Mesangial cell (primary cell): ENCODE data around the gene IFITM2. TPM values are rescaled to one million over a fixed set of nuclear protein-coding genes. Genes with fewer than 3 reads are reported as not detected.

ENCODE experiments used
- total RNA-seq: library from RNA; depleted of rRNA; stranded (reverse); fragments of >200 nt; gene quantifications from 2 replicates; pipeline ENCODE4 v1.2.3, GENCODE V29; 2015

IFITM2 gene
- total RNA-seq = 141 and 628 TPM in 2 replicates

DNA sequence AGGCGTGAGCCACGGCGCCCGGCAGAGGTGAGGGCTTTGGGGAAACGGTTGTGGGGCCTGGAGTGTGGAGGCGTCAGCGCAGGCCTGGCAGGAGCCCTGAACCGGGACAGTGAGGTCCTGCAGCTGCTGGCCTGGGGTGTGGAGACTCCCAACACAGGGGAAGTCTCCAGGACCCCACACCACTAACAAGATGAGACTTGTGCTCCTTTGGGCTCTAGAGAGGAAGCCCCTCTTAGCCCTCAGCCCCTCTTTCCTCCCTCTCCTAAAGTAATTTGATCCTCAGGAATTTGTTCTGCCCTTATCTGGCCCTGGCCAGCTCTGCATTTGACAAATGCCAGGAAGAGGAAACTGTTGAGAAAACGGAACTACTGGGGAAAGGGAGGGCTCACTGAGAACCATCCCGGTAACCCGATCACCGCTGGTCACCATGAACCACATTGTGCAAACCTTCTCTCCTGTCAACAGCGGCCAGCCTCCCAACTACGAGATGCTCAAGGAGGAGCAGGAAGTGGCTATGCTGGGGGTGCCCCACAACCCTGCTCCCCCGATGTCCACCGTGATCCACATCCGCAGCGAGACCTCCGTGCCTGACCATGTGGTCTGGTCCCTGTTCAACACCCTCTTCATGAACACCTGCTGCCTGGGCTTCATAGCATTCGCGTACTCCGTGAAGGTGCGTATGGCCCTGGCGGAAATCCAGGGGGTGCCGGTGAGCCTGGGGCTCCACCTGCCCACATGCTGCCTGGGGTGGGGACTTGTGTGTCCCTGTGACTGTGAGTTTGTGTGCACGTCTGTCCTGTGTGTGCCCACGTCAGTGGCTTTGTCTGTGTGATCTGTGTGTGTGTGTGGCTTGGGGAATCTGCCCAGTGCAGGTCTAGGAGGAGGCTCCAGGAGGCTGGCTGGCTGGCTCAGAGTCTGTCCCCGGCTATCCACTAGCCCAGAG, at the start of gene IFITM2:
Gene IFITM2, plus strand, starts transcription at position 51 of the 943 bp plus-strand sequence. Its CDS starts 377 bp downstream, at position 428.

DNA sequence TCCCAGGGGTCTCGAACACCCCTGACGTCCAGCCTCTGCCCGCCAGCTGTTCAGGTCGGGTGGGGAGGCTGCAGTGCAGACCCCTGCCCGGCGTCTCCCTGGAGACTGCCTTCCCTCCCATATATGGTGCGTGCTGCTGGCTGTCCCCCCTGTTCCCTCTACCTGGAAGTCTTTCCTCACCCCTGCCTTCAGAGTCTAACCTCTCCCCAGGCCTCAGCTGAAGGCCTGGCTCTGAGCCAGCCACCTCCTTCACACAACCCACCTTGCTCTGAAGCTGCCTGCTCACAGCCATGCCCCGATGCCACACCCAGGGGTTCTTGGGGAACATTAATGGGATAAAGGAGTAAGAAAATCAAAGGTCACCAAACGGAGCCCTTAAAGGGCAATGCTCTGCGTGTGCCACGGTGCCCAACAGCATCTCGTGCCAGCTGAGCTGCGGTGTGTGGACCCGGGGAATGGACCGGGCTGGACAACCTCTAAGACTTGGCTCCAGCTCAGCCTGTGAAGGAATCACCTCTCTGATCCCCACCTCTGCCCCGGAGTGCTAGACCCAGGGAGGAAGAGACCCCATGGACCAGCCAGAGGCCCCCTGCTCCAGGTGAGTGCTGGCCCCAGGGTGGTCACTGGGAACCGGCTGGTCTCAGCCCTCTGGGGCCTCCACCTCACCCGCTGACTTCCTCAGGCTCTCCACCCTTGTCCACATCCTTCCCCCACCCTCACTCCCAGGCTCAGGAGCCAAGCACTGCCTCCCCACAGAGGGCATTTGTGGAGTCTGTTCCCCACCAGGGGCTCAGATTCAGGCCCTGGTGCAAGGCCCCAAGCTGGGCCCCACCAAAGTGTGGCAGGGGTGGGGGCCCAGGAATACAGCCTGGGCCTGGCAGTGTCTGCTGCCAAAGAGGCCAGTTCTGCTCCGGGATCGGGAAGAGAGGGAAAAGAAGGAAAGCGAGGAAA, 29.3 kb upstream of the IFITM2 start, which contains the start of gene NLRP6:
Gene NLRP6, plus strand, starts transcription at position 407 of the 951 bp plus-strand sequence. Its CDS starts 163 bp downstream, at position 570.

GRCh38 chr11:288478-289397, 18.9 kb upstream of the IFITM2 start, which contains the start of gene PGGHG:
Gene PGGHG (plus strand): TSS chr11:289126. CDS start chr11:289817, 691 bp downstream.

GRCh38 chr11:299081-299891, 8.3 kb upstream of the IFITM2 start, which contains the start of gene IFITM5:
Gene IFITM5 (minus strand): TSS chr11:299526. CDS start chr11:299490, 36 bp downstream.

DNA sequence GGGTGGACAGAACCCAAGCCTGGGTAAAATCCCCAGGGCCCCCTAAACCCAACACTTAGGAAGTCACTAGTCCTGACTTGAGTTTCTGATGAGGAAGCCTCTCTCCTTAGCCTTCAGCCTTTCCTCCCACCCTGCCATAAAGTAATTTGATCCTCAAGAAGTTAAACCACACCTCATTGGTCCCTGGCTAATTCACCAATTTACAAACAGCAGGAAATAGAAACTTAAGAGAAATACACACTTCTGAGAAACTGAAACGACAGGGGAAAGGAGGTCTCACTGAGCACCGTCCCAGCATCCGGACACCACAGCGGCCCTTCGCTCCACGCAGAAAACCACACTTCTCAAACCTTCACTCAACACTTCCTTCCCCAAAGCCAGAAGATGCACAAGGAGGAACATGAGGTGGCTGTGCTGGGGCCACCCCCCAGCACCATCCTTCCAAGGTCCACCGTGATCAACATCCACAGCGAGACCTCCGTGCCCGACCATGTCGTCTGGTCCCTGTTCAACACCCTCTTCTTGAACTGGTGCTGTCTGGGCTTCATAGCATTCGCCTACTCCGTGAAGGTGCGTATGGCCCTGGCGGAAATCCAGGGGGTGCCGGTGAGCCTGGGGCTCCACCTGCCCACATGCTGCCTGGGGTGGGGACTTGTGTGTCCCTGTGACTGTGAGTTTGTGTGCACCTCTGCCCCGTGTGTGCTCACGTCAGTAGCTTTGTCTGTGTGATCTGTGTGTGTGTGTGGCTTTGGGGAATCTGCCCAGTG, 6.4 kb downstream of the IFITM2 start, which contains the start of gene IFITM1:
Gene IFITM1, plus strand, starts transcription at position 254 of the 767 bp plus-strand sequence. Its CDS starts 131 bp downstream, at position 385.

Other genes with a start within 250 kb of the IFITM2 start
- 1.9 TPM in 1 of 2 replicates, not detected in the other for gene SCGB1C1, start 114.7 kb upstream of the IFITM2 start, total RNA-seq
- gene BET1L, start 100.4 kb upstream of the IFITM2 start, total RNA-seq = 19.2 and 28.1 TPM in 2 replicates
- 126 and 147 TPM in 2 replicates for gene RIC8A, start 100.1 kb upstream of the IFITM2 start, total RNA-seq
- 8.0 and 27.6 TPM in 2 replicates for gene SIRT3, start 71.5 kb upstream of the IFITM2 start, total RNA-seq
- 72.1 and 147 TPM in 2 replicates for gene PSMD13, start 70.8 kb upstream of the IFITM2 start, total RNA-seq
- not detected in 2 replicates for gene NLRP6, start 29.4 kb upstream of the IFITM2 start, total RNA-seq
- gene PGGHG, start 18.7 kb upstream of the IFITM2 start, total RNA-seq = 6.5 and 14.6 TPM in 2 replicates
- gene IFITM5, start 8.3 kb upstream of the IFITM2 start, total RNA-seq = not detected in 2 replicates
- 12.9 and 305 TPM in 2 replicates for gene IFITM1, start 6.2 kb downstream of the IFITM2 start, total RNA-seq
- gene IFITM3, start 13.0 kb downstream of the IFITM2 start, total RNA-seq = 159 and 737 TPM in 2 replicates
- 13.9 and 21.6 TPM in 2 replicates for gene B4GALNT4, start 61.7 kb downstream of the IFITM2 start, total RNA-seq
- gene PKP3, start 86.4 kb downstream of the IFITM2 start, total RNA-seq = 3.3 and 8.2 TPM in 2 replicates
- 48.6 and 96.8 TPM in 2 replicates for gene SIGIRR, start 107.2 kb downstream of the IFITM2 start, total RNA-seq
- 3.1 and 15.8 TPM in 2 replicates for gene ANO9, start 134.2 kb downstream of the IFITM2 start, total RNA-seq
- gene PTDSS2, start 142.5 kb downstream of the IFITM2 start, total RNA-seq = 46.6 and 69.7 TPM in 2 replicates
- gene RNH1, start 199.4 kb downstream of the IFITM2 start, total RNA-seq = 265 and 319 TPM in 2 replicates
- gene HRAS, start 227.8 kb downstream of the IFITM2 start, total RNA-seq = 42.5 and 64.7 TPM in 2 replicates
- gene LRRC56, start 229.7 kb downstream of the IFITM2 start, total RNA-seq = 0.33 and 2.3 TPM in 2 replicates